GM12872 (cell line): ENCODE data around the gene SRP68.

ENCODE experiments used
- CTCF ChIP-seq: IDR thresholded peaks from 3 replicates; pipeline ENCODE4 v1.5.1; 2011; ENCODE audit warnings: low read depth, mild to moderate bottlenecking, low read length, moderate library complexity; ENCODE audit not compliant: insufficient read depth

The SRP68 gene

DNA sequence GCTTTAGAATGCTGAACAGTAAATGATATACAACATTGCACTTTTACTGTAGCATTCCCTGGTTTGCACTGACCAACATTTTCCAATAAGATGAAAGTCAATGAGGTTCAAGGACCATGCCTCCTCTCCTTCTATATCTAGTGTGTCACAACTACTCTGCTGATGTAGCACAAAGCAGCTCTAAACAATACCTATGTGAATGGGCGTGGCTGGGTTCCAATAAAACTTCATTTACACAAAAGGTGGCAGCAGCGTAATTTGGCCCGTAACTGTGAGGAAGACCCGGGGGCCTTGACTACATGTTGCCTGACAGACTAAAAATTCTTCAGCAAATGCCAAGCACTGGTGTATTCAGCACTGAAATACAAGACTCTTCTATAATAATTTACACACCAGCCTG, 6.5 kb downstream of the SRP68 start:
- no peak for TF ChIP-seq CTCF

- no peak for TF ChIP-seq CTCF
These were observed 8.3 kb downstream of the SRP68 start for GRCh38 chr17:76063875-76064546.

GRCh38 chr17:76056882-76057281, 15.4 kb downstream of the SRP68 start:
- TF ChIP-seq CTCF = no peak

DNA sequence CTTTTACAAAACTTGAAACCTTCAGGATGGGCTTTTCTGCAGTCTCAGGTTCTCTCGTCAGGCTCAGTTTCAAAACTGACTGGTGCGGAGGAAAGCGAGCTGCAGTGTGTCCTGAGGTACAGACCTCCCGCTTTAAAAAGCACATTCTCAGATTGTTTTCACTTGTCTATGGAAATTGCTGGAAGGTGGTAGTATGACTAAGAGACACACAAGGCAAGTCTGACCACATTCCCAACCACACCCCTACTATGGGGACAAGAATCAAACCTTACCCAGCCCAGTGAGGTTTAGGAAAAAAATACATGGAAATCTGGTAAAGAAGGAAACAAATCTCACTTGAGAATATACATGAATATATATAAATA, 18.2 kb downstream of the SRP68 start:
- no peak for TF ChIP-seq CTCF

GRCh38 chr17:76053246-76054111, 18.8 kb downstream of the SRP68 start:
- no peak for TF ChIP-seq CTCF

DNA sequence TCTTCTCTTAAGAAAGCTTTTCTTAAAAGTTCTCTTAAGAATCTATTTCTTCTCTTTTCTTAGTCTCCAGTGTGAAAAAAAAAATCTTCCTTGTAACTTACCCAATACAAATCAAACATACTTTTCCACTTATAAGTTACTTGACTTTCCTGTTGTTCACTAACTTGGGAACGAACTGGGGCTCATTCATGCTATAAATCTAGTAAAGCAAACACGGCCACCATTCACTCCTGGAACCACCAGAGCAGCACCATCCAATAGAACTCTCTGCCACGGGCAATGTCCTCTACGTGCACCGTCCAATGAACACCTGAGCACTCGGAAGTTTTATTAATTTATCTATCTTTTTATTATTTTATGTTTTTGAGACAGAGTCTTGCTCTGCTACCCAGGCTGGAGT, 20.8 kb downstream of the SRP68 start:
- TF ChIP-seq CTCF = no peak

GRCh38 chr17:76050538-76051467, 21.5 kb downstream of the SRP68 start:
- no peak for TF ChIP-seq CTCF
